GM21786 (cell line): ENCODE results near the gene HS1BP3.

Experiments
- ATAC-seq: cut with Tn5 transposase; IDR thresholded peaks from one replicate; pipeline ENCODE4 v1.9.1; 2021; ENCODE audit not compliant: unreplicated experiment

Gene HS1BP3

DNA sequence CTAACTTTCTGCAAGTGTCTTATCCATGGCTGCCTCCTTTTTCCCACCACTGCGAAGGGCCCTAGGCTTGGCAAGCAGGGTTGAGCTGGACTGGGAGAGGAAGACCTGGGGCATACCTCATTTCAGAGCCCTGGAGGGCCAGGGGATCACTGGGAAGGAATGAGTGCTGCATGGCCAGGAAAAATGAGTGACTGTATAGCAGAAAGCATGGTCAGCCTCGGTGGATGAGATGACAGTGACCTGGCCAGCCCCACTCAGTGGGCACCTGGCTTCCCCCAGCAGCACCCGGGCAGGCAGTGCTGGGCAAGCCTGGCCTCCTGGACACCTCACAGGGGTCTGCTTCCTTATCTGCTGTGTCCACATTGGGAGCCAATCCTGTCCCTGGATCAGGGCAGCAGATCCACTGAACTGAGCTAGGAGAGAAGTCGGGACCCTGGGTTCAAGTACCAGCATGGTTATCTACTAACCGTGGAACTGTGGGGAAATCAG, 76.4 kb downstream of the HS1BP3 start:
- ATAC-seq = no peak

GRCh38 chr2:20573620-20574422, 77.1 kb downstream of the HS1BP3 start:
- no peak for ATAC-seq

GRCh38 chr2:20572221-20572620, 78.7 kb downstream of the HS1BP3 start:
- ATAC-seq = no peak

DNA sequence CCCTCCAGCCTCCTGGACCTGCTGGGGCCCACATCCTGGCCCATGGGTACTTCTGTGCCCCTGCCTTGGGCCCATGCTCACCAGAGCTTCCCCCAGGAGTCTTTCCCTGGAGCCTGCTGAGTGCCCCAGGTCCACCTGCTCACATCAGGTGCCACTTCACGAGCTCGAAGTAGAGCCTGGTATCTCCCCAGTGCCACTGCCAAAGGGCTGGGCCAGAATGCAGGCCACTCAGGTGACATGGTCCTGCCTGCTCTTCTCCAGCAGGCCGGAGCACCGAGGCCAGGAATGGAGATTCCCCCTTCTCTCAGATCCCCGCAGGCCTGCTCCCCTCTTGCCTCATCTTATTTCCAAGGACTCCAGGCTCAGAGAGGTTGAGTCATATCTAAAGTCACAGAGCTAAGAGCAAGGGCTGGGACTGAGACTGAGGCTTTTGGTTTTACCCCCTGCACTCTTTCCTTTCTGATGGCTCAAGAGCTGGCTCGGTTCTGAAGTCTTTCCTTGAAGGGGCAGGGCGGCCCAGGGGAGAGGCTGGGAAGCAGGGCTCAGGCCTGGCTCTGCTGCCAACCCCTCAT, 79.2 kb downstream of the HS1BP3 start:
- no peak for ATAC-seq

- ATAC-seq = no peak
These were observed 79.7 kb downstream of the HS1BP3 start for GRCh38 chr2:20571231-20571630.

GRCh38 chr2:20570249-20570648, 80.6 kb downstream of the HS1BP3 start:
- no peak for ATAC-seq

DNA sequence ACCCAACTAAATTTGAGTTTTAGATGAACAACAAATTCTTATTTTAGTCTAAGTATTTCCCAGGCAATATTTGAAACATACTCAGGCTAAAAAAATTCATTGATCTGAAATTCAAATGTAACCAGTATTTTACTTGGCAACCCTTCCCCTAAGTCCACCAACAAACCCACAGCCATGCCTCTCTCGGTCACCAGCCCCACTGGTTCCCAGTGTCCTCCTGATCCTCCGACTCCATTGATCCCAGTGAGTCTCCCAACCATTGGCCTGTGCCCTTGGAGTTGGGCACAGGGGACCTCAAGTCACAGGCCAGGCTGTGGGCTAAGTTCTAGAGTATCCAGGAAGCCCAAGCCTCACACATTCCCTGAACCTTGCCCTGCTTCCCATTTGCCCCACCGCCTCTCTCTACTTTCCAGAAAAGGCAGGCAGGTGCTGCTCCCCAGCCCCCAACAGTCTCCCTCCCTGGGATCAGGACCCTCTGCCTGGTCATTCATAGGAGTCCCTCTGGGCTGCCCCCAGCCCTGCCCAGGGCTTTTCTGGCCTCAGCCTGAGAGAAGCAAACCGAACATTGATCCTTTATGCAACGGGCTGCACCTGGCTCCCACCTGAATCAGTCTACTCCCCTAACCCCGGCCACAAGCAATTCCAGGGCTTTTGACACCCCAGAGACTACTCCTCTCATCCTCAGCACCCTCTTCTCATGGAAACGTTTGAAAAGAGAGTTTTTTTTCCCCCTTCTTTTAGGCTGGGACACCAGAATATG, 81.3 kb downstream of the HS1BP3 start:
- ATAC-seq = no peak

- ATAC-seq = no peak
These were observed 82.1 kb downstream of the HS1BP3 start for GRCh38 chr2:20568501-20569463.

GRCh38 chr2:20567926-20568179, 83.0 kb downstream of the HS1BP3 start:
- no peak for ATAC-seq
